Sciatic nerve (tissue), 2 donors: ENCODE measurements around the gene PHF14. TPM values are rescaled to one million over a fixed set of nuclear protein-coding genes. Genes with fewer than 3 reads are reported as not detected.
A peak's percentile ranks its signal among the peaks of the same experiment; 100 is the strongest.
"Not testable (repeated sequence)": the region's sequence is repeated elsewhere in the genome, so short reads cannot be mapped to it uniquely, and the experiment has no call there.

Source experiments
- ATAC-seq: fragments of 200-7000 bp; cut with Tn5 transposase; one replicate; pipeline ENCODE4 v1.9.1; 2020; ENCODE audit warnings: mild to moderate bottlenecking, moderate library complexity
- DNase-seq: peaks from one replicate; pipeline ENCODE4 v3.0.0-alpha.2; 2020; ENCODE audit warnings: low spot score
- intact Hi-C: fragments of 100-400 bp; cut with DNase I; formaldehyde crosslinking; loops from one replicate; pipeline ENCODE4 v1.14.2; 2022
- total RNA-seq: library from RNA; stranded (reverse); fragmentation: NEBNext Ultra II Directional; extraction: Animal tissue kit (Norgen Biotek cat#: 25700); gene quantifications from one replicate; pipeline ENCODE4 v1.2.1, GENCODE V29; 2021
- donor health status: DM: no; HTN: no; CAD: no.
- donor health status: DM: no; HTN: no; CAD: no.

PHF14 gene
- total RNA-seq, 1 donor from 2014 or later = 50.3 TPM

DNA sequence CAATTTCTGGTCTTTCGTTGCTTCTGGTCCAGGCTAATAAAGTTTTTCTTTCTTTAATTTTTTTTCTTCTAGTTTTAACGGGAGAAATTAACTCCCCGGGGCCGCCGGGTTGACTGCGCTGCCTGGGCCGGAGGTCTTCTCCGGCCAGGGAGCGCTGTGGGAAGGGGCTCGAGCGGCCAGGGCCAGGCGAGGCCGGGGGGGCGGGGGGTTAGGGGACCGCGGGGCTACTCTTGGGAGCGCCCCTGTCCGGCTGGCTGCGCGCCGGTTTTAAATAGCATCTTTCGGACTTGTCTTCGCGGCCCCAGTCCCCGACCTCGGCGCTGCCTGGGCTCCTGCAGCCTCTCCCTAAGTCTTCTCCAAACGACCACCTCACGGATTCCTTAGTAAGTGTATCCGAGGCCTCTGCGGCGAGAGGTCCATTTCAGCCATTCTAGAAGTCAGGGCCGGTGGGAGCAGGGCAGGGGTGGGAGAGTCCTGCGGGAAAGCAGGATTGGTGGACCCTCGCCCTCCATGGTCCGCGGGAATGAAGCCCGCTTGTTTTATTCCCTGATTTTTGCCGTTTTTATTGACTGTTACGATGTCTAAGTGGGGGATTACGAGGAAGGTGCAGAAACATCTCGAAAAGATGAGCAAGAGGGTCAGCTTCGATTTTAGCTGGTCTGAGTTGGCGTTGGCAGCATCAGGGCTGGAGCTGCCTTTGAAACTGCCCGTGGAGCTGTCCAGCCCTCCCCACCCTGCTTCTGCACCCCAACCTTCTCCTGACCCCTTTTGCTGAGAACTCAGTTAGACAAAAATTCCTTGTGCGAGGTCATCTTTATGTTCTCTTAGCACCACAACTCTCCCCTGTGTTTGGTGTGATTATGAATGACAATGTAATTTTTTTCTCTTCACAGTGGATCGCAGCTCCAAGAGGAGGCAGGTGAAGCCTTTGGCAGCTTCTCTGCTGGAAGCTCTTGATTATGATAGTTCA lies 555 bp downstream of the PHF14 start:
- peak; percentile 45 for ATAC-seq
- DNase-seq = peak; percentile 61
- intact Hi-C loops = no loop called here

- ATAC-seq = no peak
- no peak for DNase-seq
- intact Hi-C loops = no loop called here
Measured at GRCh38 chr7:10977113-10977512, 3.4 kb downstream of the PHF14 start.

DNA sequence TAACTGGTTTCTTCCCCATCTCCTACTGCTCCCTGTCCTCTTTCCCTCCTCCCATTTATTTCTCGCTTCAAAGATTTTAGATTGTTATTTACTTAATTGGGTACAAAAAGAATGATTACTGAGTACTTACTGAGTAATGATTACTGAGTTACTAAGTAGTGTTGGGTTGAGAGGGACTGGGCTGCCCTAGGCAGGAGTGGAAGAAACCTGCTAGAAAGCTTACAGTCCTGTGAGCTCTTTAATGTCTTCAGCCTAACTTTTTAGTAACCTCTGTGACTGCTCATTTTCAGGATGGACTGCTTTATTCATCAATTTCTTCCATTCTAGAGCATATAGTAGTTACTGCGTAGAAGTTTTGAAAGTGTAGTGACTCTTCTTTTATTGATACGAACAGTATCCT lies 7.6 kb downstream of the PHF14 start:
- intact Hi-C loops = no loop called here
- ATAC-seq = no peak
- DNase-seq = no peak

- intact Hi-C loops, ATAC-seq, DNase-seq: not testable (repeated sequence)
Measured at GRCh38 chr7:10990748-10991147, 17.1 kb downstream of the PHF14 start.

DNA sequence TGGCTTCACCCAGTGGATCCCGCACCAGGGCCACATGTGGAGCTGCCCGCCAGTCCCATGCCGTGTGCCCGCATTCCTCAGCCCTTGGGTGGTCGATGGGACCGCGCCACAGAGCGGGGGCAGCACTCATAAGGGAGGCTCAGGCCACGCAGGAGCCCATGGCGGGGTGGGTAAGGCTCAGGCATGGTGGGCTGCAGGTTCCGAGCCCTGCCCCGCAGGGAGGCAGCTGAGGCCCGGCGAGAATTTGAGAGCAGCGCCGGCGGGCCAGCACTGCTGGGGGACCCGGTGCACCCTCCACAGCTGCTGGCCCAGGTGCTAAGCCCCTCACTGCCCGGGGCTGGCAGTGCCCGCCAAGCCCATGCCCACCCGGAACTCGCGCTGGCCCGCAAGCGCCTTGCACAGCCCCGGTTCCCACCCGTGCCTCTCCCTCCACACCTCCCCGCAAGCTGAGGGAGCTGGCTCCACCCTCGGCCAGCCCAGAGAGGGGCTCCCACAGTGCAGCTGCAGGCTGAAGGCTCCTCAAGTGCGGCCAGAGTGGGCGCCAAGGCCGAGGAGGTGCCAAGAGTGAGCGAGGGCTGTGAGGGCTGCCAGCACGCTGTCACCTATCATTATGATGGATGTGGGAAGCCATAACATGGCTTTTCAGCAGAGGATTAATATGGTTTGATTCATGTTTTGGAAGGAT lies 22.0 kb downstream of the PHF14 start:
- ATAC-seq, DNase-seq, intact Hi-C loops: not testable (repeated sequence)

GRCh38 chr7:10998996-10999757 lies 25.5 kb downstream of the PHF14 start:
- DNase-seq = no peak
- intact Hi-C loops = no loop called here
- no peak for ATAC-seq

DNA sequence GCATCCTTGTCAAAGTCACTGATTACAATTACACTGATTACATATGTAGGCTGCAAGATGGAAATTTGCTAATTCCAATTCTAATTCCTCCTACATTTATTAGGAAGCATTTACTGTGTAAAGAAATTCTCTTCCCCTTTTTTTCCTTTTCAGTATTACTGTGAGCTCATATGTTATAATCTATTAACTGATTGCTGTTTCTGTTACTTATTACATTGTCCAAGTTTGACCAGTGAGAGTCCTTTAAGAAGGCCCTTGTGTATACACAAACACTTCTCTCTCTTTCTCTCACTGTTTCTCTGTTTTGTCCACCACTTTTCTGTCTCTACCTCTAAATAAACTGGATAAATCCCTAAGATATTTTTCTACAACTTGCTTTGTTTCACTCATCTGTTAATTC lies 31.5 kb downstream of the PHF14 start:
- no peak for DNase-seq
- intact Hi-C loops = no loop called here
- no peak for ATAC-seq

DNA sequence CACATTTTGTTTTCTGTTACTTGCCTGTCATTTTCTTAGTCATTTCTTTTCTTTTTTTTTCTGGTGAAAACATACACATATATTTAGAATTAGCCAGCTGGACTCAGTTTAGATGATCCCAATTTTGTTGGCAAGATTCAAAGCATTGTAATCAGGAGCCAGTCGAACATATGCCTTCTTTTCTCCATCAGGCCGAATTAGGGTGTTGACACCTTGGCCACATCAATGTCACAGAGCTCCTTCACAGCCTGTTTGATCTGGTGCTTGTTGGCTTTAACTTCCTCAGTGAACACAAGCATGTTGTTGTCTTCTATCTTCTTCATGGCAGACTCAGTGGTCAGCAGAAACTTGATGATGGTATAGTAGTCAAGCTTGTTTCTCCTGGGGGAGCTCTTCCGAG lies 32.6 kb downstream of the PHF14 start:
- DNase-seq (no peak), ATAC-seq (no peak)
- intact Hi-C loops = no loop called here

GRCh38 chr7:11009631-11010030 lies 36.0 kb downstream of the PHF14 start:
- intact Hi-C loops = no loop called here
- no peak for DNase-seq
- no peak for ATAC-seq

GRCh38 chr7:11021468-11021867 lies 47.8 kb downstream of the PHF14 start:
- no peak for DNase-seq
- intact Hi-C loops = no loop called here
- ATAC-seq = no peak

DNA sequence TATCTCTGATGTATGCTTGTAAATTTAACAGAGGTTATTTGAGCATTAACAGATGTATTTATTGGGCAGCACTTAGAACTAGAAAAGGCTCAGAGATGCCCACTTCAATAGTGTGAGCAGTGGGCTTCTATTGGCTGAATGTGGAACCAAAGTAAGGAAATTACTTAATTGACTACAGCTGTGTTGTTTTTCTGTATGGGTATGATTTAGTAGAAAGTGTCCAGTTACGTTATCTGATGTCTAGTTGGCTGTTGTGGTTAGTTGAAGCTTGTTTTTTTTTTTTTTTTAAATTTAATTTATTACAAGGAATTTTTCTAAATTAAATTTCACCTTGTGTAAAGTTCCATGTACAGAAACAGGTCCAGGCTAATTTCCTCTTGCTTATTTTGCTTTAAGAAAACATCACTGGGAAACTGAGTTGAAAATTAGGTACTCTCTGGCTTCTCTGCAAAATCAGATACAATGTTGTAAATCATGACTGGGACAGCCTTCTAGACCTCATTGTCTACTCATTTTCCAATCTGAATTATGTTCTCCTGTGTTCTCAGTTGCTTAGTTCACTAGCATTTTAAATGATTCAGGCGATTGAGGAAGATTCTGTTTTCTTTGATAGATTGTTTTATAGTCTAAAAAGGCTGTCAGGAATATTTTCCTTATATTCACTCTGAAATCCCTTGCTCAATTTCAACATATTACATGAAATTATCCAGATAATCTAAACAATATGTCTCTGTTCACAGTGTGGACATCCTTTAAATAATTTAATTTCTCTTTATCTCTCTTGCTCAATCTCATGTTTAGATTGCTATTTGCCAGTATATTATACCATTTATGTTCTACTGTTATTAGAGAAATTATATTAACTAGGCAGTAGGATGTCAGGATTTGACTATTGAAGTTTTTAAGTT lies 53.0 kb downstream of the PHF14 start:
- intact Hi-C loops = no loop called here
- DNase-seq (no peak), ATAC-seq (no peak)

DNA sequence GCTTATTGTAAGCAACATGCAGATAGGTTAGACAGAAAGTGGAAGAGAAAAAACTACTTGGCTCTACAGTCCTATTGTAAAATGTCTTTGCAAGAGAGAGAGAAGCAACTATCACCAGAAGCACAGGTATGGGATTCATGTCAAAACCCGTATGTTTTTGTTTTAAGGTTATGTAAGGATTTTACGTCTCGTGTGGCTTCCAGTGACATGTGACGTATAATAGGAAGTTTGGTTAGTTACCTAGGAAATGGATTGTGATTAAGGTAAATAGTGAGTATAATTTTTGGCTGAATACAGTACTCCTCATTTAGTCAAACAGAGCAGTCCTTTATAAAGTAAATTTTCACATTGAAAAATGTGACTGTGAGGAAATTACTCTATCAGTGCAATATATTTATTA lies 62.0 kb downstream of the PHF14 start:
- no peak for DNase-seq
- no peak for ATAC-seq
- intact Hi-C loops = no loop called here

- no peak for DNase-seq
- intact Hi-C loops = no loop called here
- ATAC-seq = no peak
Measured at GRCh38 chr7:11039974-11040373, 66.3 kb downstream of the PHF14 start.

GRCh38 chr7:11054033-11054432 lies 80.4 kb downstream of the PHF14 start:
- DNase-seq = no peak
- intact Hi-C loops = no loop called here
- ATAC-seq = no peak

DNA sequence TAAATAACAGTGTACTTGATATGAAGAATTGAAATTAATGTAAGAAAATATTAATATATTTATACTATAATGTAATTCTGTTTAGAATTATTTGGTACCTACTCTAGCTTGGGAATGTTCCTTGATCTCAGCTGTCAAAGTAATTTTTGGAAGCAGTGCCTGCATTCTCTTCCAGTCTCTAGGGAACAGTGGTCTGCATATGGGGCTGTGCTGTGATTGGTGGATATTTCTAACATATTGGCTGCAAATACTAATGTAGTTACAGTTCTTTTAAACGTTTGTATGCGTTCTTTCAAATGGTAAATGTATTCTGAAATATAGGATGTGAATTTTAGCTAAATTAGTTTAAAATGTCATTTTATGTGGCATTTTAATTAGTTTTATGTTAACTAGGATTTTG lies 87.2 kb downstream of the PHF14 start:
- ATAC-seq (no peak), DNase-seq (no peak)
- intact Hi-C loops = no loop called here

DNA sequence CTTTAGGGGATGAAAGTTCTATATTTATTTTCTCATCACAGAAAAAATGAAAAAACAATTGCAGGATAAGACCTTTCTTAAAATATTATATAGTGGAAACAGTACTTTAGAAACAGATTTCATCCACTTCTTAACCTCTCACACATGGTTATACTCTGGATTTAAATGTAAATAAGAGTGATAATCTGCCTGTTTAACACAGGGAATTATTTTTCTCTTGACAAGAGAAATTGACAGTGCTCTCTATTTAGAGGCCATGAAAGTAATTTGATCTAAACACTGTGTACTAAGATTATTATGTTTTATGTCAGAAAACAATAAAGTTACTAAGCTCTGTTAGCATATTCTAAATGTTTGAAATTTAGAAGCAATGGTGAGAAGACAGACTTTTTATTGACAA lies 88.4 kb downstream of the PHF14 start:
- no peak for ATAC-seq
- intact Hi-C loops = no loop called here
- no peak for DNase-seq

GRCh38 chr7:11069591-11069990 lies 95.9 kb downstream of the PHF14 start:
- ATAC-seq = no peak
- DNase-seq = no peak
- intact Hi-C loops = no loop called here

DNA sequence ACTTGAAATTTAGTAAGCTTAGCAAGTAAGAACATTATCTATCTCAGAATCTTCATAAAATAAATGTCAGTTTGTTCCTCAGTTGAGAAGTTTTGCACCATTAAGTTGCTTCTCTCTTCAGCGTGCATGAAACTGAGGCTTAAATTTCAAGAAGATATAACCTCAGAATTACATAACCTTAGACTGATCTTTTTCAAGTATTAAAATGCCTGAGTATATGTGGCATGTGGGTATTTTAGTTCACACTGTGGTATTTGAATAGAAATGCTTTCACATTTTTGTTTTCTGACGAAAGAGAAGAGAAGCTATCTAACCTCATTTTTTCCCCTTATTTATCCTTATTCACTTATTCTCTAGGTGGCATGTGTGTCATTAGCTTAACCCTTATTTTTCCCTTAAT lies 104.1 kb downstream of the PHF14 start:
- intact Hi-C loops = no loop called here
- ATAC-seq (no peak), DNase-seq (no peak)
